ENCODE results near the gene MARCHF9.

GRCh38 chr12:57767876-57768275 is 13.0 kb downstream of the MARCHF9 start:
- TF ChIP-seq POLR2A (IDR thresholded peaks at IDR 0.05; ENCODE audit: extremely low read depth, insufficient read length): no peak
- no peak for TF ChIP-seq CTCF (IDR thresholded peaks at IDR 0.05; ENCODE audit: low read depth, low read length)

Measured in NB4 (cell line).